Stimulated activated CD8-positive, alpha-beta memory T cell treated with anti-CD3 and anti-CD28 coated beads, Interleukin-7, amount 100 ng/mL, for 48 hours (primary cell): Measurements from ENCODE around the gene ST8SIA4.

ENCODE experiments used
- DNase-seq, 2 donors: peaks; one replicate each; pipeline ENCODE4 v3.0.0-alpha.2; 2020; ENCODE audit warnings: low read depth in 1 of 2; ENCODE audit errors: extremely low read depth in 1 of 2

ST8SIA4 gene

GRCh38 chr5:100903039-100903887 lies at the start of gene ST8SIA4:
Gene ST8SIA4 (minus strand): TSS chr5:100903282. CDS start chr5:100902955, 327 bp downstream.
- peak; percentile 77 to 94 for DNase-seq

DNA sequence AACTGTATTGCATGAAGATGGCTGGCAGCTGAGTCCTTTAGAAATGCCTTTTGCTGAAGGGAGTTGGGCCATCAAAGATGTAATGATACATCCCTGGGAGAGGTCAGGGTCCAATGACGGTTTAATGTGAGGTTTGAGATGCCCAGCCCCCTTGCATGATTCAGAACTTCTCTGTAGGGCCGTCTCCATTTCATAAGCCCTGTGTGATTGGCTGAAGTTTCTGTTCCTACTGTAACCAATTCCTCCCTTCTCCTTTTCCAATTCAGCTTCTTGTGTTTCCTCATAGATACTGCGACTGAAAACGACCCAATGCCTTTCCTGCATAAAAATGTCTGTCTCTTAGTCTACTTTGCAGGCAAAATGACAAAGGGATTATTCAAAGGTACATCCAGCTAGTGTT lies 47.9 kb upstream of the ST8SIA4 start:
- no peak for DNase-seq

DNA sequence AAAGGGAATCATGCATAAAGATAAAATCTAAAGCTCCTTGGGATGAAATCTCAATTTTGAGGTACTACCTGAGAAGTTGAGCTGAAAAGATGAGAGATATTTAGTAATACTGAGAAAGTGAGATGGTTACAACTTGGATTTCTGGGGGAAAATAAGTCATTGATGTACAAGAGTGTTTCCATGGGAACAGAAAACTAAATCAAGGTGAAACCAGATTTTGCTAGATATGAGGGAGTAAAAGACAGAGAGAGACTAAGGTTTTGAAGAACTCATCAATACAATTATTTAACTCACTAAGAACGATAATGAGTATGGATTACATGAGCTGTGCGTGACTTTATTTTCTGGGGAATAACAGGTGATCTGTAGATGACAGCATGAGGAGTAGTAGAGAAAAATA lies 10.2 kb upstream of the ST8SIA4 start:
- no peak for DNase-seq

DNA sequence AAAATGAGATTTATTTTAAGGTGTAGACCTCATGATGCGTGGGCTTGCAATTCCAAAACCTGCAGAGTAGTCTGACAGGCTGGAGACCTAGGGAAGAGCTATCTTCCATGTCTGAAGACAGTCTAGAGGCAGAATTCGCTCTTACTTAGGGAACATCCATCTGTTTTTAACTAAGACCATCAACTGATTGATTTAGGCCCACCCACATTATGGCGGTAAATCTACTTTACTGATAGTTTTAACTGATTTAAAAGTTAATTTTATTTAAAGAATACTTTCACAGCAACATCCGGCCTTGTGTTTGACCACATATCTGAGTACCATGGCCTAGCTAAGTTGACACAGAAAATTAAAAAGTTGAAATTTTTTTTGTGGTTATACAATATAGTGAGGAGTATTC lies 6.0 kb upstream of the ST8SIA4 start:
- DNase-seq: no peak

DNA sequence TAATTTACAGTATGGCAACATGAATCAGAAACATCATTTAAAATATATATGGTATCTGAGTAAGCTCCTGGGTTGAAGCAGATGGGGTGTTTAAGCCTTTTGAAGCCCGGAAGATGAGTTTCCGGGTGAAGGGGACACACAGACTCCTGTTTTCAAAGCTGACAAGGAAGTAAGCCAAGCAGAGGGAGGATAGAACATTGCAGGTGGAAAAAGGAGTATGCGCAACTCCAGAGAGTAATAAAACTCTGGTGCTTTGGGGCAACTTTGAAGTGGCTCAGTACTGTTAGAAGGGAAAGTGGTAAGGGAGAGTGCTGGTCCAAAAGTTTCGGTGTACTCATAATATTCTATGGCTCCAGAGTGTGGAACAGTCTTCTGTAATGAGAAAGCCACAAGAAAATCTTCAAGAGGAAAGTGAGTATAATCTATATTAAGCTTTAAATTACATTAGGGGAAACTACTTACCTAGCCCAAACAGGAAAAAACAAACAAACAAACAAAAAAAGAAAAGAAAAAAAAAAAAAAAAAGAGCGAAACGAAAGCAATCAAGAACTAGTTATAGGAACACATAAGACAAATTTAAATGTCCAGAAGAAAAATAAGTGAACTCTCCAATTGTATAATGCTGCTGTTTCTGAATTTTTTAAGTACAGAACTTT lies 2.3 kb upstream of the ST8SIA4 start:
- no peak for DNase-seq

- DNase-seq: peak in 1 of 2 donors; percentile 53
These were observed 1.3 kb upstream of the ST8SIA4 start for GRCh38 chr5:100904259-100904861.

DNA sequence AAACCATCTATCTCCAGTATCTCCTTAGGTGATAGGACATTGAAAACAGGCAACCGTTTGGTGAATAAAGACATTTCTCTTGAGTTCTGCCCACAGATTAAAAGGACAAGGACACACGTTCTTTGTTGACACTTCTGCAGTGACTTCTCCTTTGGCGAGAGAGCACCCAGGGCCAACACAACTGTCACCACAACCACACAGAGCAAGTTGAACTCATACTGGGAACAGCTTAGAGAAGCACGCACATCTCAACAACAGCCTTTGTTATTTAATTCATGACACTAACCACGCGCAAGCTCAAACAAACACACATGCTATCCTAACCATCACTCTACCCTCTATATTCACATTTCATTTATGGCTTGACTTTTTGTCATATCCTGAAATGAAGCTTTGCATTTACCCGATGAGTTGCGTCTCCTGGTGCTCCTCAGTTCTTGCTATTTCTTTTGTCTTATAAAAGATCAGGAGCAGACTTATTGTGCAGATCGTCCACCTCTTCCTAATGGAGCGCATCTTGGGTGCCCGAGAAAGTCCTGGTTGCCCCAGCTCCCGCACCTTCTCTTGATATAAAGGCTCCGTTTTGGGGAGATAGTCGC lies 543 bp downstream of the ST8SIA4 start:
- no peak for DNase-seq

DNA sequence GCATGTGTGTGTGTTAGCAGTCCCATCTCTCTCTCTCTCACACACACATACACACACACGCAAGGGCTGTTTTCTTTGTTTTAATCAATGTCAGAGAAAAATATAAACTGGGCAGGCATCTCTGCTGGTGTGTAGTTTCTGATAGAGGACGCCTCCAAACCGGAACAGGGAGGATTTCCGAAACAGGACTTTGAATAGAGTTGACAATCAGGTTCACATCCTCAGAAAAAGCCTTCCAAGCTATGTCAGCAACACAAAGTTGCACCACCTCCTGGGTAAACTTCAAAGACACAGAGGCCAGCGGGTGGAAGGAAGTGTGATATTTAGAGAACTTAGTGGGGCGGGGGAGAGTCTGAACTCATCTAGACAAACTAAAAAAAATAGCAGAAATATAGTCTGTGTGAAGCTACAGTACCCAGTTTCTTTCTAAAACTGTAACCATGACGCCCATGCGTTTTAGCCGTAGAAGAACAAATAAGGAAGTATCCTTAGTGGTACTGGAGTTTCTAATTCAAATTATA lies 1.2 kb downstream of the ST8SIA4 start:
- DNase-seq: no peak

- peak; percentile 85 to 94 for DNase-seq
These were observed 2.0 kb downstream of the ST8SIA4 start for GRCh38 chr5:100900796-100901781.

DNA sequence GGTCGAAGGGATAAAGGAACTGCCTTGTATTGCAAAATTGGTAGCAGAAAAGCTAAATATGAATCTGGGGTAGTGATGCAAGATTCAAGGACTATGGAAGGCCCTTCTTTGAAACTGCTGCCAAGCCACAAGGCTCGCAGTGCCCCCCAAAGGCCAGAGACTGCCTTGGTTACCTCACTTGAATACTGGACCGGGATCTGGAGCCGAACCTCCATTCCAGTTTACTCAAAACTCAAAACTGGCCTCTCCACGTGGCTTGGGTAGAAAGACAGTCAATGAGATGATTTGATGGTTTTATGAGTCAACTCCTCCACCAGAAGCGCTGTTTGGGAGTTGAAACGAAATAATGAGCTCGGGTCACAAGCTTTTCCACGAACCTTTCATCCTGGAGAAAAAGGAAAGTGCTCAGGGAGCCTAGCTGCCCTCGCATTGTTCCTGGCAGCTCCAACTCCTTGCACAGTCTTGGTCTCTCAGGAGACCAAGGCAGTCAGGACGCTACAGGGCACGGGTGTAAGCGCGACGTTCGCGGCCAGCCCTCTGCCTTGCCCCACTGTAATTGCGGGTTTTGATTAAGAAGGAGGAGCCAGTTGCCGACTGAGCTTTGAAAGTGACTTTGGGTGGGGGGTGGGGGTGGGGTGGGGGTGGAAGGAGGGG lies 2.8 kb downstream of the ST8SIA4 start:
- DNase-seq: peak in 1 of 2 donors; percentile 51

- no peak for DNase-seq
These were observed 3.4 kb downstream of the ST8SIA4 start for GRCh38 chr5:100899675-100900074.

DNA sequence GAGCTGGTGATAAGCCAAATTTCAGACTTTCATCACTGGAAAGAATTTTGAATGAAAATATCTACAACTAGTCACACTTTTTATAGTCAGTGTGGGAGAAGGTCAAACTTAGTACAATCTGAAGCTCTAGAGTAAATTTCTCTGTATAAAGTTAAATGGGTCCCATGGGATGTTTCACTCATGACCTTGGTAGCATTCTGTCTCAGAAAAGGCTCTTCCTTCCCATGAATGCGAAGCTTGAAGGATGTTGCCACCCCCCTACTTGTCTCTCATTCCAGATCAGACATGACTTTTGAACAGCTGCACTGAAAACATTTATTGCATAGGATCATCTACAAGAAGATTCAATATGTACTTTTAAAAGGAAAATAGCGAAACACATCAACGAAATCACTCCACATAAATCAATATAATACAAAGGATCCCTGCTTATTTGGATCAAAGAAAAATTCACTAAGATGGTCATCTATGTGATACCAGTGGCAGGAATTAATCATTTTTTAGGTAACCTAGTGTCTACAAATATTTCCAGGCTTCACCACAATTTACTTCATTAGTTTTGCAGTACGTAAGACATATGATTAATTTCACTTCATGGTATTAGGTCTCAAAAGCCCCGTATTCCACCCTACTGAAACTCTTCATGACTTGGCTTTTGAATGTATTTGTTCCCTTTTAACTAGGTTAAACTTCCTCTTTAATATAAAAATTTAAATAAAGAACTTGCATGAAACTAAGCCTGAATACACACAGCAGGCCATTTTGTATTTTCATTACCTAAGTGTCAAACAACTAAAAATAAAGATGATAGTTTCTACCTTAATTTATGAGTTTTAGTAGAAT lies 4.4 kb downstream of the ST8SIA4 start:
- DNase-seq: no peak

GRCh38 chr5:100896054-100896453 lies 7.0 kb downstream of the ST8SIA4 start:
- DNase-seq: no peak

GRCh38 chr5:100890461-100891008 lies 12.5 kb downstream of the ST8SIA4 start:
- no peak for DNase-seq

DNA sequence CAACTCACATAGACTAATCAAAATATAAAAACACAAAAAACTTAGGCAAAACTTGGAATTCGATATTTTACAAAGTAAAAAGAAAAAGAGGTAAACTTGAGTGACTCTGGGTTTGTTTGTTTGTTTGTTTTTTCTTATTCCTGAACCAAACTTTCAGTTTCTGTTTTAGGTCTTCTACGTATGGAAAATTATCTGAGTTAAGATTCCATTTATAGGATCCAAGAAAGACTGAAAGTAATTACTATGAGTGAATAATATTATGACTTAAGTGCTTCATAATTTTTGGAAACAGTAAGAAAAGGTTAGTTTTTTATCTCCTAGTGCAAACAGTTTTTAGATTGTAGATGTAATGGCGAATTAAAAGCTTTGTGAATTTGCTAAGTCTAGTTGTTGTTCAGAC lies 13.2 kb downstream of the ST8SIA4 start:
- no peak for DNase-seq

GRCh38 chr5:100889165-100889743 lies 13.8 kb downstream of the ST8SIA4 start:
- DNase-seq: no peak

DNA sequence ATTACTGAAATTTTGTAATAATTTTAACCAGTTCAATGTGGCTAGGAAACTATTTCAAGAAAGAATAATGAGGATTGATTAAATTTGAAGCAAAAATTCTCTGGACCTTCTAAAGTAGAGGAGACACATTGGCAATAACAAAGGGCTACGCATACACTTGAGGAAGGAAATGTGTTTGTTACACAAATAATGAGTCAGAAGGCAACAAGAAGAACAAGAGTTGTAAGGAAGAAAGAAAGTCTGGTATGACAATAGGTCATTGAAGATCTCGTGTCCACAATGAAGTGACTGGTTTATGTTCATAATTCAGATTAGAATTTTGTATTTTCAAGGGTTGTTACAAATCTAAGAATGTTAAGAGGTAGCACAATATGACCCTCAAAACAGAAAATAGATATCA lies 25.8 kb downstream of the ST8SIA4 start:
- DNase-seq: no peak
